ENCODE data around the gene GFPT1.

DNA sequence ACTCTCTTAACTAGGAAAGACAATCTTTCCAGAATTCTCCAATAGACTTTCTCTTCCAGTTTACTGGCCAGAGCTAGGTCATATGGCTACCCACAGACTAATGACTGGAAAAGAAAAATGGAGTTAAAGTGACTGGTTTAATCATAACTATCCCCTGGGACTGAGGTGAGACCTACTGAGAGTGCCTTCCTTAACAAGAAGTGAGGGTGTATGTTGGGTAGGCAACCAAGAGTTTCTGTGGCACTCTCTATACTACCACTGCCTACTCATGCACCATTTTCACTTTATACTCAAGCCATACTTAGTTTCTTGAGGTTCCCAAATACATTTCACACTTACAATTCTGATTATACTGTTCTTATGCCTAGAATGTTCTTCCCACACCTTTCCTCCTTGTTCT lies 6.9 kb upstream of the GFPT1 start:
- no peak for TF ChIP-seq POLR2A (IDR thresholded peaks at IDR 0.05)
- TF ChIP-seq EP300 (IDR thresholded peaks at IDR 0.05), result no peak
